Neural cell (in vitro differentiated cells): ENCODE data around the gene KISS1R. TPM values are rescaled to one million over a fixed set of nuclear protein-coding genes. Genes with fewer than 3 reads are reported as not detected.

Experiments
- H2AFZ ChIP-seq: fragments of 200-600, 300-800 bp; sonication (generic), shearing (Covaris generic); 2 replicates; pipeline ENCODE4 v1.6.0; 2014; ENCODE audit warnings: low read depth, mild to moderate bottlenecking, antibody characterized with exemption, low read length, moderate library complexity
- H3F3A ChIP-seq: fragments of 200-600 bp; shearing (Covaris generic); 2 replicates; pipeline ENCODE4 v1.6.1; 2016; ENCODE audit warnings: mild to moderate bottlenecking, moderate library complexity, mixed read lengths, antibody characterized with exemption, low read length; ENCODE audit not compliant: insufficient read depth, poor library complexity, severe bottlenecking
- H3K27ac ChIP-seq: fragments of 200-600, 300-800 bp; sonication (generic), shearing (Covaris generic); 2 replicates; pipeline ENCODE4 v1.5.1; 2014; ENCODE audit warnings: mild to moderate bottlenecking, low read length, moderate library complexity
- H3K27me3 ChIP-seq: fragments of 300-800, 200-600 bp; sonication (generic), shearing (Covaris generic); 2 replicates; pipeline ENCODE4 v1.6.0; 2014; ENCODE audit warnings: mild to moderate bottlenecking, low read depth, low read length, moderate library complexity; ENCODE audit not compliant: insufficient read depth
- H3K36me3 ChIP-seq: fragments of 300-800, 200-600 bp; sonication (generic), shearing (Covaris generic); 2 replicates; pipeline ENCODE4 v1.5.1; 2014; ENCODE audit warnings: mild to moderate bottlenecking, antibody characterized with exemption, low read length, moderate library complexity; ENCODE audit not compliant: insufficient read depth
- H3K4me2 ChIP-seq: fragments of 300-800, 200-600 bp; sonication (generic), shearing (Covaris generic); 2 replicates; pipeline ENCODE4 v1.6.0; 2014; ENCODE audit warnings: mild to moderate bottlenecking, low read length
- H3K4me3 ChIP-seq: fragments of 300-800, 200-600 bp; sonication (generic), shearing (Covaris generic); 2 replicates; pipeline ENCODE4 v1.5.1; 2014; ENCODE audit warnings: mild to moderate bottlenecking, low read length, moderate library complexity
- H3K79me2 ChIP-seq: fragments of 200-600 bp; shearing (Covaris generic); replicated peaks from 2 replicates; pipeline ENCODE4 v1.6.0; 2014; ENCODE audit warnings: mild to moderate bottlenecking, low read length, moderate library complexity; ENCODE audit not compliant: insufficient read depth
- H3K9ac ChIP-seq: fragments of 300-800, 200-600 bp; sonication (generic), shearing (Covaris generic); 2 replicates; pipeline ENCODE4 v1.6.1; 2016; ENCODE audit warnings: mild to moderate bottlenecking, low read length, mixed read lengths
- H3K9me2 ChIP-seq: fragments of 200-600 bp; shearing (Covaris generic); 2 replicates; pipeline ENCODE4 v1.6.1; 2016; ENCODE audit warnings: mild to moderate bottlenecking, low read length, mixed read lengths; ENCODE audit not compliant: insufficient read depth
- H3K9me3 ChIP-seq: fragments of 200-600, 300-800 bp; sonication (generic), shearing (Covaris generic); 2 replicates; pipeline ENCODE4 v1.6.1; 2016; ENCODE audit warnings: mild to moderate bottlenecking, mixed run types, low read length, moderate library complexity, mixed read lengths
- H4K20me1 ChIP-seq: fragments of 200-600 bp; shearing (Covaris generic); 2 replicates; pipeline ENCODE4 v1.6.1; 2016; ENCODE audit warnings: mild to moderate bottlenecking, mixed run types; ENCODE audit not compliant: insufficient read depth
- EP300 ChIP-seq: fragments of 450-650 bp; conservative IDR thresholded peaks from 2 replicates; pipeline ENCODE4 v1.6.1; 2014; ENCODE audit warnings: antibody characterized with exemption, mild to moderate bottlenecking, moderate library complexity; ENCODE audit not compliant: poor library complexity, severe bottlenecking
- EZH2 ChIP-seq: fragments of 200-600, 300-800 bp; shearing (Covaris generic), sonication (generic); IDR thresholded peaks from 2 replicates; pipeline ENCODE4 v1.6.1; 2014; ENCODE audit warnings: antibody characterized with exemption, low read length, borderline replicate concordance, mild to moderate bottlenecking; ENCODE audit not compliant: insufficient read depth, poor library complexity, severe bottlenecking
- MXI1 ChIP-seq: fragments of 450-650 bp; conservative IDR thresholded peaks from 2 replicates; pipeline ENCODE4 v1.6.1; 2014; ENCODE audit warnings: antibody characterized with exemption, mild to moderate bottlenecking; ENCODE audit not compliant: poor library complexity, severe bottlenecking
- POLR2AphosphoS5 ChIP-seq: IDR thresholded peaks from 2 replicates; pipeline ENCODE4 v1.6.1; 2012
- RAD21 ChIP-seq: fragments of 450-650 bp; conservative IDR thresholded peaks from 2 replicates; pipeline ENCODE4 v1.6.1; 2014; ENCODE audit warnings: antibody characterized with exemption, mild to moderate bottlenecking, moderate library complexity
- REST ChIP-seq: IDR thresholded peaks from 2 replicates; pipeline ENCODE4 v1.6.1; 2012; ENCODE audit warnings: borderline replicate concordance
- SMC3 ChIP-seq: fragments of 450-650 bp; conservative IDR thresholded peaks from 2 replicates; pipeline ENCODE4 v1.6.1; 2014; ENCODE audit warnings: antibody characterized with exemption, mild to moderate bottlenecking, moderate library complexity; ENCODE audit not compliant: poor library complexity
- TAF1 ChIP-seq: IDR thresholded peaks from 2 replicates; pipeline ENCODE4 v1.6.1; 2012; ENCODE audit warnings: low read depth
- polyA plus RNA-seq: library from polyadenylated mRNA; depleted of rRNA; stranded (reverse); fragments of >200 nt; gene quantifications from 2 replicates; pipeline ENCODE4 v1.2.3, GENCODE V29; 2014
- TF ChIP-seq, protein P1 (sequence below): fragments of 450-650 bp; IDR thresholded peaks from 2 replicates; pipeline ENCODE4 v1.5.1; 2014; ENCODE audit warnings: antibody characterized with exemption, mild to moderate bottlenecking, moderate library complexity; ENCODE audit not compliant: poor library complexity, severe bottlenecking

Gene KISS1R
- polyA plus RNA-seq, 1 donor from 2014 or later: 5.4 TPM

- Histone ChIP-seq H3K4me2 (no peak overlapping the region), H4K20me1 (no peaks in the 10 kb centered on the region), H3K4me3 (no peak overlapping the region)
Observed at GRCh38 chr19:953445-954271, 36.5 kb downstream of the KISS1R start.

GRCh38 chr19:954272-954671, 37.1 kb downstream of the KISS1R start:
- H3K9me2 ChIP-seq: no peaks in the 10 kb centered on the region
- H4K20me1 ChIP-seq: no peaks in the 10 kb centered on the region
- no peaks in the 10 kb centered on the region for H3K36me3 ChIP-seq
- H3K27me3 ChIP-seq: no peaks in the 10 kb centered on the region
- no peaks in the 10 kb centered on the region for H3K9me3 ChIP-seq
- no peaks in the 10 kb centered on the region for H3F3A ChIP-seq
- no peak for TF ChIP-seq SMC3
- no peak for TF ChIP-seq RAD21
- no peak for TF ChIP-seq REST
- no peak overlapping the region for H3K27ac ChIP-seq
- H3K4me3 ChIP-seq: no peak overlapping the region
- H3K4me2 ChIP-seq: no peak overlapping the region
- H3K9ac ChIP-seq: no peak overlapping the region
- no peaks in the 10 kb centered on the region for H3K79me2 ChIP-seq
- H2AFZ ChIP-seq: no peak overlapping the region

More at GRCh38 chr19:953445-954271, 36.5 kb downstream of the KISS1R start:
- Histone ChIP-seq H3K36me3 (no peaks in the 10 kb centered on the region), H3K79me2 (no peaks in the 10 kb centered on the region), H3K9ac (no peak overlapping the region), H3K27me3 (no peaks in the 10 kb centered on the region), H3K9me2 (no peaks in the 10 kb centered on the region), H3F3A (no peaks in the 10 kb centered on the region), H3K27ac (no peak overlapping the region), H2AFZ (no peak overlapping the region), H3K9me3 (no peaks in the 10 kb centered on the region)
- TF ChIP-seq MXI1 (no peak), REST (no peak), EZH2 (no peak), SMC3 (no peak), EP300 (no peak), RAD21 (no peak), TAF1 (no peak), POLR2AphosphoS5 (no peak)
- TF ChIP-seq, protein P1, sequence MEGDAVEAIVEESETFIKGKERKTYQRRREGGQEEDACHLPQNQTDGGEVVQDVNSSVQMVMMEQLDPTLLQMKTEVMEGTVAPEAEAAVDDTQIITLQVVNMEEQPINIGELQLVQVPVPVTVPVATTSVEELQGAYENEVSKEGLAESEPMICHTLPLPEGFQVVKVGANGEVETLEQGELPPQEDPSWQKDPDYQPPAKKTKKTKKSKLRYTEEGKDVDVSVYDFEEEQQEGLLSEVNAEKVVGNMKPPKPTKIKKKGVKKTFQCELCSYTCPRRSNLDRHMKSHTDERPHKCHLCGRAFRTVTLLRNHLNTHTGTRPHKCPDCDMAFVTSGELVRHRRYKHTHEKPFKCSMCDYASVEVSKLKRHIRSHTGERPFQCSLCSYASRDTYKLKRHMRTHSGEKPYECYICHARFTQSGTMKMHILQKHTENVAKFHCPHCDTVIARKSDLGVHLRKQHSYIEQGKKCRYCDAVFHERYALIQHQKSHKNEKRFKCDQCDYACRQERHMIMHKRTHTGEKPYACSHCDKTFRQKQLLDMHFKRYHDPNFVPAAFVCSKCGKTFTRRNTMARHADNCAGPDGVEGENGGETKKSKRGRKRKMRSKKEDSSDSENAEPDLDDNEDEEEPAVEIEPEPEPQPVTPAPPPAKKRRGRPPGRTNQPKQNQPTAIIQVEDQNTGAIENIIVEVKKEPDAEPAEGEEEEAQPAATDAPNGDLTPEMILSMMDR: no peak
